HEK293 (cell line): ENCODE data around the gene GOLGA2.

ENCODE experiments used
- CTCF ChIA-PET: fragments of 350-600 bp; formaldehyde crosslinking; extraction: SDS; loops from one replicate; lab custom pipeline; 2021; ENCODE audit warnings: antibody characterized with exemption; lab: Yijun Ruan, JAX
- POLR2A ChIA-PET: fragments of 300-600 bp; formaldehyde crosslinking; extraction: SDS; loops from one replicate; lab custom pipeline; 2020; ENCODE audit warnings: antibody characterized with exemption, inconsistent platforms; lab: Yijun Ruan, JAX
- H3K27ac ChIP-seq: fragments of 200-500 bp; sonication (Bioruptor generic); 2 replicates; pipeline ENCODE4 v1.5.1; 2014; ENCODE audit warnings: low read depth, low read length, control low read depth, inconsistent platforms; ENCODE audit errors: extremely low read depth
- H3K36me3 ChIP-seq, 2 experiments: fragments of 200-500 bp in 1 of 2; sonication (Bioruptor generic) in 1 of 2; 1 replicate in 1 of 2; 2 replicates in 1 of 2; pipeline ENCODE4 v1.5.1; 2014 to 2017; ENCODE audit warnings: inconsistent platforms in 2 of 2, low read length in 2 of 2; ENCODE audit not compliant: control insufficient read depth in 2 of 2, insufficient read depth in 1 of 2
- H3K4me1 ChIP-seq: fragments of 200-500 bp; sonication (Bioruptor generic); 2 replicates; pipeline ENCODE4 v1.5.1; 2014; ENCODE audit warnings: mild to moderate bottlenecking, low read length, inconsistent platforms; ENCODE audit not compliant: control insufficient read depth, insufficient read depth
- H3K4me3 ChIP-seq: 2 replicates; pipeline ENCODE4 v1.5.1; 2011; ENCODE audit warnings: low read depth, mild to moderate bottlenecking, control low read depth, low read length, moderate library complexity
- H3K9me3 ChIP-seq: fragments of 200-500 bp; sonication (Bioruptor generic); 2 replicates; pipeline ENCODE4 v1.5.1; 2014; ENCODE audit warnings: low read depth, low read length, inconsistent platforms; ENCODE audit not compliant: control insufficient read depth, insufficient read depth
- BCL11B ChIP-seq: fragments of 450-650 bp; formaldehyde crosslinking; IDR thresholded peaks from 2 replicates; pipeline ENCODE4 v1.5.1; 2016; ENCODE audit warnings: low read depth, missing biosample characterization, missing genetic modification characterization
- KLF7 ChIP-seq: fragments of 450-650 bp; formaldehyde crosslinking; IDR thresholded peaks from 2 replicates; pipeline ENCODE4 v1.5.1; 2016; ENCODE audit warnings: missing biosample characterization, missing genetic modification characterization, borderline replicate concordance
- PRDM2 ChIP-seq: fragments of 450-650 bp; formaldehyde crosslinking; IDR thresholded peaks from 2 replicates; pipeline ENCODE4 v1.5.1; 2016; ENCODE audit warnings: missing biosample characterization, missing genetic modification characterization, borderline replicate concordance
- SALL2 ChIP-seq: fragments of 450-650 bp; formaldehyde crosslinking; IDR thresholded peaks from 2 replicates; pipeline ENCODE4 v1.5.0; 2017; ENCODE audit warnings: missing biosample characterization, mild to moderate bottlenecking, missing genetic modification characterization, borderline replicate concordance
- SP7 ChIP-seq: fragments of 450-650 bp; formaldehyde crosslinking; IDR thresholded peaks from 2 replicates; pipeline ENCODE4 v1.5.1; 2016; ENCODE audit warnings: missing biosample characterization, missing genetic modification characterization
- YY2 ChIP-seq: fragments of 450-650 bp; formaldehyde crosslinking; IDR thresholded peaks from 2 replicates; pipeline ENCODE4 v1.5.1; 2016; ENCODE audit warnings: missing biosample characterization, missing genetic modification characterization
- ZBTB10 ChIP-seq: fragments of 450-650 bp; formaldehyde crosslinking; IDR thresholded peaks from 2 replicates; pipeline ENCODE4 v1.5.1; 2016; ENCODE audit warnings: missing biosample characterization, missing genetic modification characterization
- ZBTB17 ChIP-seq: fragments of 450-650 bp; formaldehyde crosslinking; IDR thresholded peaks from 2 replicates; pipeline ENCODE4 v1.5.1; 2016; ENCODE audit warnings: missing biosample characterization, missing genetic modification characterization
- ZNF121 ChIP-seq: fragments of 450-650 bp; formaldehyde crosslinking; IDR thresholded peaks from 2 replicates; pipeline ENCODE4 v1.5.1; 2016; ENCODE audit warnings: missing biosample characterization, missing genetic modification characterization
- ZNF239 ChIP-seq: fragments of 450-650 bp; formaldehyde crosslinking; IDR thresholded peaks from 2 replicates; pipeline ENCODE4 v1.5.1; 2016; ENCODE audit warnings: missing biosample characterization, missing genetic modification characterization
- ZNF488 ChIP-seq: fragments of 450-650 bp; formaldehyde crosslinking; IDR thresholded peaks from 2 replicates; pipeline ENCODE4 v1.5.1; 2016; ENCODE audit warnings: missing biosample characterization, missing genetic modification characterization
- ZNF530 ChIP-seq: fragments of 450-650 bp; formaldehyde crosslinking; IDR thresholded peaks from 2 replicates; pipeline ENCODE4 v1.5.1; 2016; ENCODE audit warnings: low read depth, missing biosample characterization, missing genetic modification characterization
- ZXDB ChIP-seq: fragments of 450-650 bp; formaldehyde crosslinking; IDR thresholded peaks from 2 replicates; pipeline ENCODE4 v1.5.1; 2016; ENCODE audit warnings: missing biosample characterization, missing genetic modification characterization

GOLGA2 gene

GRCh38 chr9:128275198-128276007 lies at the start of gene GOLGA2 (continued):
- TF ChIP-seq YY2 (tag by site-specific recombination) (no peak), ZXDB (tag by site-specific recombination) (peak; percentile 46; the same call in 1 of the 2 replicates), PRDM2 (no peak), ZBTB10 (0 out of 2 replicates have a peak, but pooled peaks have one; percentile 32), ZNF239 (tag by site-specific recombination) (no peak), BCL11B (tag by site-specific recombination) (0 out of 2 replicates have a peak, but pooled peaks have one; percentile 15)

GRCh38 chr9:128324401-128324800 lies 48.6 kb upstream of the GOLGA2 start:
- peaks cover 0 to 41% of the 10 kb centered on the region in 2 experiments; a peak in 1 of 3 replicates for H3K36me3 ChIP-seq
- no peaks in the 10 kb centered on the region for H3K4me1 ChIP-seq
- CTCF ChIA-PET, result interaction anchor here (0.6 to 0.9 kb wide), 5 partner anchors 14 to 1825 kb away, joined by 3 to 4 read pairs (median 3); no protein-coding TSS in a partner anchor
- TF ChIP-seq ZNF121 (tag by site-specific recombination) (0 out of 2 replicates have a peak, but pooled peaks have one; percentile 9), SP7 (tag by site-specific recombination) (no peak)
- TF ChIP-seq, all 188 proteins: peak for 1
- Histone ChIP-seq H3K4me3 (no peak overlapping the region), H3K27ac (no peak overlapping the region), H3K9me3 (no peaks in the 10 kb centered on the region)
- POLR2A ChIA-PET, result interaction anchor here (0.6 kb wide), 1 partner anchor 23 kb away, joined by 3 read pairs; no protein-coding TSS in a partner anchor

- POLR2A ChIA-PET, result interaction anchor here (0.6 kb wide), 1 partner anchor 23 kb away, joined by 3 read pairs; no protein-coding TSS in a partner anchor
- CTCF ChIA-PET, result interaction anchor here (0.7 kb wide), 1 partner anchor 29 kb away, joined by 3 read pairs; no protein-coding TSS in a partner anchor
- Histone ChIP-seq H3K9me3 (no peaks in the 10 kb centered on the region), H3K36me3 (peaks cover 0 to 41% of the 10 kb centered on the region in 2 experiments; a peak in 1 of 3 replicates), H3K4me1 (no peaks in the 10 kb centered on the region), H3K4me3 (peak overlapping the region; percentile 87), H3K27ac (no peak overlapping the region)
- TF ChIP-seq ZBTB17 (tag by site-specific recombination) (no peak), SALL2 (no peak), KLF7 (tag by site-specific recombination) (no peak), ZNF530 (tag by site-specific recombination) (no peak), ZNF488 (tag by site-specific recombination) (no peak), ZNF239 (tag by site-specific recombination) (no peak)
These were observed 48.0 kb upstream of the GOLGA2 start for GRCh38 chr9:128323791-128324190.
